GM19397 (cell line): Measurements from ENCODE around the gene PGLYRP1.

ENCODE experiments used
- ATAC-seq: cut with Tn5 transposase; IDR thresholded peaks from one replicate; pipeline ENCODE4 v1.9.1; 2021; ENCODE audit warnings: mild to moderate bottlenecking, moderate library complexity; ENCODE audit not compliant: unreplicated experiment

PGLYRP1 gene

GRCh38 chr19:46022431-46023310 lies at the start of gene PGLYRP1:
Gene PGLYRP1 (minus strand): TSS chr19:46023053. CDS start chr19:46023021, 32 bp downstream.
- ATAC-seq: no peak

GRCh38 chr19:46069806-46070341 lies 47.0 kb upstream of the PGLYRP1 start:
- no peak for ATAC-seq

- ATAC-seq: no peak
These were observed 45.7 kb upstream of the PGLYRP1 start for GRCh38 chr19:46068345-46069258.

GRCh38 chr19:46067691-46068090 lies 44.8 kb upstream of the PGLYRP1 start:
- ATAC-seq: no peak

GRCh38 chr19:46066471-46066870 lies 43.6 kb upstream of the PGLYRP1 start:
- ATAC-seq: no peak

GRCh38 chr19:46065486-46066071 lies 42.7 kb upstream of the PGLYRP1 start:
- no peak for ATAC-seq

GRCh38 chr19:46063201-46063600 lies 40.3 kb upstream of the PGLYRP1 start:
- no peak for ATAC-seq

- ATAC-seq: no peak
These were observed 37.2 kb upstream of the PGLYRP1 start for GRCh38 chr19:46060012-46060411.

GRCh38 chr19:46058778-46059177 lies 35.9 kb upstream of the PGLYRP1 start:
- no peak for ATAC-seq

- ATAC-seq: no peak
These were observed 33.7 kb upstream of the PGLYRP1 start for GRCh38 chr19:46056536-46056935.

GRCh38 chr19:46052896-46053295 lies 30.0 kb upstream of the PGLYRP1 start:
- no peak for ATAC-seq

- no peak for ATAC-seq
These were observed 26.7 kb upstream of the PGLYRP1 start for GRCh38 chr19:46049597-46049996.

GRCh38 chr19:46043519-46043918 lies 20.7 kb upstream of the PGLYRP1 start:
- ATAC-seq: no peak

GRCh38 chr19:46042252-46042883 lies 19.5 kb upstream of the PGLYRP1 start:
- ATAC-seq: no peak

GRCh38 chr19:46040952-46041500 lies 18.2 kb upstream of the PGLYRP1 start, which contains the start of gene IGFL4:
Gene IGFL4 (minus strand): TSS chr19:46041002. CDS start chr19:46040962, 40 bp downstream.
- no peak for ATAC-seq

- no peak for ATAC-seq
These were observed 17.3 kb upstream of the PGLYRP1 start for GRCh38 chr19:46040125-46040524.

GRCh38 chr19:46036744-46037128 lies 13.9 kb upstream of the PGLYRP1 start:
- no peak for ATAC-seq

- ATAC-seq: no peak
These were observed 13.3 kb upstream of the PGLYRP1 start for GRCh38 chr19:46035986-46036743.

GRCh38 chr19:46035546-46035945 lies 12.7 kb upstream of the PGLYRP1 start:
- ATAC-seq: no peak
